Activated naive CD4-positive, alpha-beta T cell treated with anti-CD3 and anti-CD28 coated beads, Interleukin-2, amount 10 ng/mL, durations not matched to agents 7 days and 5 days (primary cell): ENCODE data around the gene BEND3.

Experiments
- CTCF ChIA-PET: fragments of 350-600 bp; sonication (Branson Sonifier 250); formaldehyde crosslinking; loops from one replicate; lab custom pipeline; 2021; ENCODE audit warnings: antibody characterized with exemption; lab: Charles Lee
- DNase-seq: peaks from one replicate; pipeline ENCODE4 v3.0.0-alpha.2; 2020
- H3K27ac Mint-ChIP-seq: one replicate; pipeline ENCODE4 v1.8.0; 2021; ENCODE audit warnings: mild to moderate bottlenecking, moderate library complexity, mixed read lengths
- H3K27me3 Mint-ChIP-seq: one replicate; pipeline ENCODE4 v1.8.0; 2021; ENCODE audit warnings: mild to moderate bottlenecking, mixed read lengths
- H3K36me3 Mint-ChIP-seq: one replicate; pipeline ENCODE4 v1.8.0; 2021; ENCODE audit warnings: mixed read lengths
- H3K4me1 Mint-ChIP-seq: one replicate; pipeline ENCODE4 v1.8.0; 2021; ENCODE audit warnings: mixed read lengths
- H3K4me3 Mint-ChIP-seq: one replicate; pipeline ENCODE4 v1.8.0; 2021; ENCODE audit warnings: mild to moderate bottlenecking, moderate library complexity, mixed read lengths
- H3K9me3 Mint-ChIP-seq: one replicate; pipeline ENCODE4 v1.8.0; 2021; ENCODE audit warnings: mixed read lengths

Gene BEND3

GRCh38 chr6:107115695-107116327 is 496 bp upstream of the BEND3 start:
- CTCF ChIA-PET = interaction anchor here (0.6 to 1.5 kb wide), 3 partner anchors 10 to 720 kb away, joined by 3 to 6 read pairs (median 4); partner anchors contain the start of gene MTRES1
- H3K9me3 Mint-ChIP-seq = no peaks in the 10 kb centered on the region
- peak overlapping the region; percentile 45 for H3K27ac Mint-ChIP-seq
- H3K4me1 Mint-ChIP-seq = peaks cover 19% of the 10 kb centered on the region
- H3K27me3 Mint-ChIP-seq = peaks cover 23% of the 10 kb centered on the region
- no peaks in the 10 kb centered on the region for H3K36me3 Mint-ChIP-seq
- DNase-seq = peak; percentile 45
- H3K4me3 Mint-ChIP-seq = peak overlapping the region; percentile 72

GRCh38 chr6:107114213-107114925 is 946 bp downstream of the BEND3 start:
- peak; percentile 72 for DNase-seq
- Mint-ChIP-seq H3K4me1 (peaks cover 19% of the 10 kb centered on the region), H3K4me3 (peak overlapping the region; percentile 65), H3K27ac (peak overlapping the region; percentile 70), H3K9me3 (no peaks in the 10 kb centered on the region), H3K27me3 (peaks cover 23% of the 10 kb centered on the region), H3K36me3 (no peaks in the 10 kb centered on the region)
- CTCF ChIA-PET = interaction anchor here (0.6 to 1.8 kb wide), 21 partner anchors 9 to 506 kb away, joined by 3 to 17 read pairs (median 3); partner anchors contain the start of gene MTRES1

DNA sequence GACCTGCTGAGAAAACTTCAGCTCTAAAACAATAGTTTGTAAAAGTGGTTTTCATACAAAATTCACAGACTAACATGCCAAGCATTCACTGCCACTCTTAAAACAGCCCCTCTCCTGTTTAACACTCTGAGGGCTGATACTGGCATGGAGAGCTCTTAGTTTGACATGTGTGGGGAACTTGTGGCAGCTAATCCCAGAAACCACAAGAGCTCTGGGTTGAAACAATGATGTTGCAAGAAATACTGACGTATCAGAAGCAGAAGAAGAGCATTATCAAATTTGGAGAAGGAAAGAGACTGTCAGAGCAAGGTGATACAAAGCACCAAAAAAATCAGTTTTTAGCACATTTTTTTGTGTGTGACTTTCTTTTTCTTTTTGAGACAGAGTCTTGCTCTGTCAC is 5.1 kb downstream of the BEND3 start:
- H3K27ac Mint-ChIP-seq = peak overlapping the region; percentile 12
- CTCF ChIA-PET = interaction anchor here (0.6 to 1.2 kb wide), 3 partner anchors 10 to 117 kb away, joined by 3 read pairs; no protein-coding TSS in a partner anchor
- peaks cover 8% of the 10 kb centered on the region for H3K4me1 Mint-ChIP-seq
- no peaks in the 10 kb centered on the region for H3K9me3 Mint-ChIP-seq
- H3K4me3 Mint-ChIP-seq = no peak overlapping the region
- no peaks in the 10 kb centered on the region for H3K27me3 Mint-ChIP-seq
- no peaks in the 10 kb centered on the region for H3K36me3 Mint-ChIP-seq
- DNase-seq = no peak

- H3K9me3 Mint-ChIP-seq = no peaks in the 10 kb centered on the region
- no peak for DNase-seq
Measured at GRCh38 chr6:107108201-107108890, 7.0 kb downstream of the BEND3 start.

DNA sequence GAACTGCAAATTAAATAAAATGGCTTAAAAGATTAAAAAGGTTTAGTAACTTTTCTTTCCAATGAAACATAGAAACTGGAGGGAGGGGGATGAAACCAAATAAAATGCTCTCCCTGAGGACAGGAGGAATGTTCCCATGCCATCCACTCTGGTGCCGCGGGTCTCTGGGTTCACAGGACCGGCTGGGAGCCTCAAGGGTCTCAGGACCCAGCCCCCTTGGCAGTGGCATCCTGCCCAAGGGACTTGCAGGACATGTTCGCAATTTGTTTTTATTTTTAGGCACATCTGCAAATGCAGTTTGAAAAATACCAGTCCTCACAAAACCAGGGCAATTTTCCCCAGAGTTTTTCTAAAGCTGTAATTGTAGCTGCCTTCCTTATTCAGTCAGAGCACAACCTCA is 7.5 kb downstream of the BEND3 start:
- H3K27ac Mint-ChIP-seq = no peak overlapping the region
- no peaks in the 10 kb centered on the region for H3K36me3 Mint-ChIP-seq
- H3K9me3 Mint-ChIP-seq = no peaks in the 10 kb centered on the region
- H3K4me1 Mint-ChIP-seq = no peaks in the 10 kb centered on the region
- DNase-seq = no peak
- CTCF ChIA-PET = interaction anchor here (1.1 kb wide), 1 partner anchor 697 kb away, joined by 3 read pairs; no protein-coding TSS in a partner anchor
- no peaks in the 10 kb centered on the region for H3K27me3 Mint-ChIP-seq
- no peak overlapping the region for H3K4me3 Mint-ChIP-seq

More at GRCh38 chr6:107108201-107108890, 7.0 kb downstream of the BEND3 start:
- no peaks in the 10 kb centered on the region for H3K27me3 Mint-ChIP-seq
- H3K4me1 Mint-ChIP-seq = peaks cover under 1% of the 10 kb centered on the region
- no peak overlapping the region for H3K27ac Mint-ChIP-seq
- CTCF ChIA-PET = interaction anchor here (1.1 kb wide), 1 partner anchor 696 kb away, joined by 3 read pairs; no protein-coding TSS in a partner anchor
- no peak overlapping the region for H3K4me3 Mint-ChIP-seq
- no peaks in the 10 kb centered on the region for H3K36me3 Mint-ChIP-seq

DNA sequence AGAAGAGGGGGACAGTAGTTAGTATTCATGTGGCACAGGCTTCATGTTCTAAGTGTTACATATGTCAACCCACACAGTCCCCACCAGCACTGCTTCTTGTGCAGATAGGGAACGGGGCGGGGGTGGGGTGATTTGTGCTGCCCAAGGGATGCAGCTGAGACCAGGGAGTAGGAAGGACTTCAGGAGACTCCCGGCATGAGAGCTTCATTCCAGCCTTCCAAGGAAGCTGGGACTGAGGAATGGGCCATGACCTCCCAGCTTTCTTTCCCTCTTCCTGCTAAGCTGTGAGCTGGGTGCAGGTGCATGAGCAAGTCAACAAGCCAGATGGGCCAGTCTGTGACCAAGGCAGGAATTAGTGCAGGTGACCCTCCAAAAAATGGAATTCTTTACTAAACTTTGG is 9.2 kb downstream of the BEND3 start:
- Mint-ChIP-seq H3K36me3 (no peaks in the 10 kb centered on the region), H3K9me3 (no peaks in the 10 kb centered on the region), H3K27me3 (no peaks in the 10 kb centered on the region), H3K4me1 (no peaks in the 10 kb centered on the region), H3K27ac (no peak overlapping the region), H3K4me3 (no peak overlapping the region)
- DNase-seq = no peak
- CTCF ChIA-PET = no interaction called here

GRCh38 chr6:107105511-107106116 is 9.7 kb downstream of the BEND3 start:
- no peaks in the 10 kb centered on the region for H3K27me3 Mint-ChIP-seq
- no peaks in the 10 kb centered on the region for H3K9me3 Mint-ChIP-seq
- no peak for DNase-seq
- CTCF ChIA-PET = interaction anchor here (1.1 kb wide), 1 partner anchor 8 kb away, joined by 3 read pairs; no protein-coding TSS in a partner anchor
- H3K27ac Mint-ChIP-seq = no peak overlapping the region
- H3K36me3 Mint-ChIP-seq = no peaks in the 10 kb centered on the region
- no peaks in the 10 kb centered on the region for H3K4me1 Mint-ChIP-seq
- H3K4me3 Mint-ChIP-seq = no peak overlapping the region

DNA sequence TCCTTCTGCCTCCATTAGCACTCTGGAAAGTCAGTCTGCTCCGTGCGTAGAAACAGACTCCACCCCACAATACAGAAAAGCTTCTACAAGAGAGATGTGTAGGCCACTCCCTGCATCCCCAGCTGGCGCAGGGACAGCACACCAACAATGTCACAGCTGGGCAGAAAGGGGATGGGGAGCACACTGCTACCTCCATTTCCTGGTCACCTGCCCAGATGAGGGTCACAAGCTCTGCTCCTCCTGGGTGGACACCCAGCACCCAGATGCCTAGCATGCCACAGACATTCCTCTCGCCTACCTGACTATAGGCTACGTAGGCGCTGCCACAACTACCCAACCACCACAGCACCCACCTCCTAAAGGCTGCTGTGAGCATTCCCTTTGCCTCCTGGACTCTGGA is 12.2 kb downstream of the BEND3 start:
- H3K9me3 Mint-ChIP-seq = no peaks in the 10 kb centered on the region
- DNase-seq = no peak
- H3K4me3 Mint-ChIP-seq = no peak overlapping the region
- H3K36me3 Mint-ChIP-seq = no peaks in the 10 kb centered on the region
- H3K27ac Mint-ChIP-seq = no peak overlapping the region
- no peaks in the 10 kb centered on the region for H3K4me1 Mint-ChIP-seq
- CTCF ChIA-PET = interaction anchor here (0.5 to 1.1 kb wide), 2 partner anchors 11 to 80 kb away, joined by 3 to 5 read pairs; no protein-coding TSS in a partner anchor
- no peaks in the 10 kb centered on the region for H3K27me3 Mint-ChIP-seq

GRCh38 chr6:107102414-107102805 is 12.9 kb downstream of the BEND3 start:
- Mint-ChIP-seq H3K36me3 (no peaks in the 10 kb centered on the region), H3K4me1 (no peaks in the 10 kb centered on the region), H3K27me3 (no peaks in the 10 kb centered on the region), H3K9me3 (no peaks in the 10 kb centered on the region), H3K4me3 (no peak overlapping the region), H3K27ac (no peak overlapping the region)
- CTCF ChIA-PET = interaction anchor here (0.6 kb wide), 1 partner anchor 441 kb away, joined by 3 read pairs; no protein-coding TSS in a partner anchor
- DNase-seq = no peak

- Mint-ChIP-seq H3K9me3 (no peaks in the 10 kb centered on the region), H3K4me1 (no peaks in the 10 kb centered on the region), H3K27me3 (no peaks in the 10 kb centered on the region), H3K4me3 (no peak overlapping the region), H3K27ac (no peak overlapping the region), H3K36me3 (no peaks in the 10 kb centered on the region)
- no peak for DNase-seq
- CTCF ChIA-PET = interaction anchor here (0.6 kb wide), 1 partner anchor 442 kb away, joined by 3 read pairs; no protein-coding TSS in a partner anchor
Measured at GRCh38 chr6:107101686-107102413, 13.5 kb downstream of the BEND3 start.

GRCh38 chr6:107101211-107101610 is 14.1 kb downstream of the BEND3 start:
- H3K36me3 Mint-ChIP-seq = no peaks in the 10 kb centered on the region
- no peaks in the 10 kb centered on the region for H3K27me3 Mint-ChIP-seq
- H3K27ac Mint-ChIP-seq = no peak overlapping the region
- no peaks in the 10 kb centered on the region for H3K4me1 Mint-ChIP-seq
- DNase-seq = no peak
- no peak overlapping the region for H3K4me3 Mint-ChIP-seq
- CTCF ChIA-PET = no interaction called here
- H3K9me3 Mint-ChIP-seq = no peaks in the 10 kb centered on the region

DNA sequence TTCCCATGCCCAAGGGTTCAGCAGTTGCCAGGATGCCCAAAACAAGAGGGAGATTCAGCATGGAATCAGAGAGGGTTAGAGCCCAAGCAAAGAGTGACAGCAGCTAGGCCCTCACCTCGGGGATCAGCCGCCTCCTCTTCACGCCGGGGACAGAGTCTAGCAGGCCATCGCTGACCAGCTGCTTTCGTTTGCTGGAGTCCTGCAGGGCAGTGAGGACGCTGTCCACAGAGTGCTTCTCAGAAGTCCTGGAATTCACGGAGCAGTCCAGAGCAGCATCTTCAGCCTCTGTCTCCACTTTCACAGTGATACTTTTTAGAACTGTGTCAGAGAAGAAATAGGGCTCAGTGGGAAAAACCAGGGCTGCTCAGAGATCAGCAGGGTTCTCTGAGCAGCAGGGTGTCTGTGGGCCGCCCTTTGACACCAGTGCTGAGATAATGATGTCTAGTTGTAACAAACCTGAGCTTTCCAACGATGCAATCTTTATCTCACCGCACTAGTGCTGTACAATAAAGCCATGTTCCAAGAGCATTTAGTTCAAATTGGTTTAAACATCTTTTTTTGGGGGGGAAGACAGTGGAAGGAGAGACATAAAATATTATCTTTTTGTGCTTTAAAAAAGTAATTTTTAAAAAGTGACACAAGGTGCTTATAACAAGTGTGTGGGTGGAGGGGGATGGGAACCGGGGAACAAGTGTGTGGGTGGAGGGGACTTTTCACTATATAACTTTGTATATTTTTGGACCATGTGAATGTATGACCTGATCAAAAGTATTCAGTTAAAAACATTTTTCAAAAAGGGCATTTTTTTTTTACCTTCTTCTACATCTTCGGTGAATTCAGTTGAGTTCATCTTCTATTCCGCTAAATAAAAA is 16.6 kb downstream of the BEND3 start:
- H3K27ac Mint-ChIP-seq = no peak overlapping the region
- CTCF ChIA-PET = interaction anchor here (0.9 kb wide), 1 partner anchor 15 kb away, joined by 5 read pairs; no protein-coding TSS in a partner anchor

More for the DNA sequence above, 16.6 kb downstream of the BEND3 start:
- Mint-ChIP-seq H3K9me3 (no peaks in the 10 kb centered on the region), H3K36me3 (no peaks in the 10 kb centered on the region), H3K4me1 (no peaks in the 10 kb centered on the region), H3K27me3 (no peaks in the 10 kb centered on the region), H3K4me3 (no peak overlapping the region)
- DNase-seq = no peak
